ENCODE measurements around the gene RAC3.

RAC3 gene

DNA sequence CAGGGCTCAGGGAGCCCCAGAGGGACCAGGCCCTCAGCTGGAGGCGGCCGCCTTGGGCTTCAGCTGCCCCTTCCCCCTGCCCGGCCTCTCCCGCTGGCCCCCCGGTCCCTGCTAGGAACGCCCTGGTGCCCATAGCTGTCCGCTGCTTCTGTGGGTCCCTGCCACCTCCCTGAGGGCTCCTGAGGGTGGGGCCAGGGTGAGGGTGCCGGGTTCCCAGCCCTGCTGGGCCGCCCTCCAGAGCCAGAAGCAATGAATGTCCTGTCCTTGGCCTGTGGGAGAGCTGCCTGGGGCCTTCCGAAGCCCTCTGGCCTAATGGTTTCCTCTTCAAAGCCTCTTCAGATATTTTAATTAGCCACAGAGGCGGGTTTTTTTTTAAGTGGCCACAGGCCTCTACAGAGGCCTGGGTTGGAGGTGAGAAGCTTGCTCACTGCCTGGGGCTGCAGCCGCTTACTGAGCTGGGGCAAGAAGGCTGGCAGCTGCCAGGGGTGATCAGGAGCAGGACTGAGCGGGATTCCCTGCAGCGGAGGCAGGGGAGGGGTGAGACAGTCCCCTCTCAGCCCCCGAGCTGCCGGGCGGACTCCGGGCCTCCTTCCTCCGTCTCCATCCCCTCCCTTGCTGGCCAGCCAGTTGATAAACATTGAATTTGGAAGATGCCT is 18.7 kb upstream of the RAC3 start:
- DNase-seq (ENCODE audit: low read depth) = no peak

DNA sequence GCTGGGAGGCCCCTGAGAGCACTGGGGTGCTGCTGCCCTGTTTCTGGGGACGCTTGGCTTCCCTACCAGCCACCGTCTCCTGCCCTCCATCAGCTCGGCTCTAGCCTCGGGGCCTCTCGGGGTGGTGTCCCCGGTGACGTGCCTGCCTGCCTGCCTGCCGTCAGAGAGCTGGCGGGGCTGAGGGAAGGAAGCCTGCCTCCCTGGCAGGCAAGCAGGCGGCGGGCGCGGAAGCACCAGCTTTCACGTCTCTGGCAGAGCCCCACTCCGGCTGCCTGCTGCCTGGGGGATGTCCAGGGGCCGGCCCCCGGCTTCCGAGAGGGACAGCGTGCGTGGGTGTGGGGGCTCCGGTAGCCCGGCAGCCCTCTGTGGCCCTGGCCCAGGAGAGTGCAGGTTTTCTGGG is 18.1 kb upstream of the RAC3 start:
- no peak for DNase-seq (ENCODE audit: low read depth)

- DNase-seq (ENCODE audit: low read depth) = no peak
These were observed 17.6 kb upstream of the RAC3 start for GRCh38 chr17:82013772-82014321.

GRCh38 chr17:82014432-82014831 is 17.0 kb upstream of the RAC3 start:
- DNase-seq (ENCODE audit: low read depth) = no peak

GRCh38 chr17:82014971-82015310 is 16.5 kb upstream of the RAC3 start:
- DNase-seq (ENCODE audit: low read depth) = no peak

DNA sequence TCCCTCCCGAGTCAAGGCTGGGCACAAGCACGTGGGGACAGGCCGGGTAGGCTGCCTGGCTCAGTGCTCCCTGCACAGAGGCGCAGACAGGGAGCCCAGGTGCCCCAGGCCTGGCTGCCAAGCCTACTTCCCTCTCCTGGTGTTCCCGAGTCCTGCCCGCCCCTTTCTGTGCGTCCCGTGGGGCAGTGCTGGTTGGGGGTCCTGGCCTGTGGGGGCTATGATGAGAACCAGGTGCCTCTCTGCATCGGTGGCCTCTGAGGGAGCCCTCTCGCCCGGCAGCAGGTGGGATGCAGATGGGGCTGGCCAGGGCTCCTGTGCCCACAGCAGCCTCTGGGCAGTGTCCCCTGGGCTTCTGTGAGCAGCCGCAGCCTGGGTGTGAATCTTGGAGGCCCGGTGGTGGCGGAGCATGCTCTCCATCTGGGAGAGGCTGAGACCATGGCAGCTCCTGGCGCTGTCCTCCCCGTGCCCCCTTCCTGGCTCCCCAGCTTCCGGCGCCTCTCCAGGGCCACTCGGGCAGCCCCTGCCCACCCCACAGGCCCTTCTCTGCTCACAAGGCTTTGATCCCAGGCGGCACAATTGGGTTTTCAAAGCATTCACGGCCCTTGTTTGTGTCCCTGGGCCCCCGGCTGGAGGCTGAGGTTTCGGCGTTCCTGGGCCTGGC is 16.0 kb upstream of the RAC3 start:
- DNase-seq (ENCODE audit: low read depth) = no peak

- no peak for DNase-seq (ENCODE audit: low read depth)
These were observed 15.2 kb upstream of the RAC3 start for GRCh38 chr17:82016061-82016874.

DNA sequence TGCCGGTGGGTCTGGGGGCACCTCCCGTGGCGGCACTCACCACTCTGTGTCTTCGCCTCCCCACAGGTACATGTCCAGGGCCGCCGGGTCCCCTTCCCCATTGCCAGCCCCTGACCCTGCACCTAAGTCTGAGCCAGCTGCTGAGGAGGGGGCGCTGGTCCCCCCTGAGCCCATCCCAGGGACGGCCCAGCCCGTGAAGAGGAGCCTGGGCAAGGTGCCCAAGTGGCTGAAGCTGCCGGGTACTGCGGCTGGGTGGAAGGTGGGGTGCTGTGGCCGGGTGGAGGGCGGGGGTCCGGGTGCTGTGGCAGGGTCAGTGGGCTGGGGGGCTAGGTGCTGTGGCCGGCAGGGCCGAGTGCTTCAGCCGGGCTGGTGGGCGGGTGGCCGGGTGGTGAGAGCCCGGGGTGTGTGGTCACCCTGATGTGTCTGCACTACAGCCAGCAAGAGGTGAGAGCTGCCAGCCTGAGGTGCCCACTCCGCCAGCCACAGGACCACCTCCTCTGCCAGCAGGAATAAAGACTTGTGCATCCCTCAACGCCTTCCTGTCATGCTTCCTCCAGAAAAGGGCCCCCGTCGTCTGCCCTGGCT is 14.5 kb upstream of the RAC3 start:
- DNase-seq (ENCODE audit: low read depth) = no peak

- no peak for DNase-seq (ENCODE audit: low read depth)
These were observed 13.8 kb upstream of the RAC3 start for GRCh38 chr17:82017612-82018151.

GRCh38 chr17:82018152-82018988 is 13.1 kb upstream of the RAC3 start:
- DNase-seq (ENCODE audit: low read depth) = no peak

DNA sequence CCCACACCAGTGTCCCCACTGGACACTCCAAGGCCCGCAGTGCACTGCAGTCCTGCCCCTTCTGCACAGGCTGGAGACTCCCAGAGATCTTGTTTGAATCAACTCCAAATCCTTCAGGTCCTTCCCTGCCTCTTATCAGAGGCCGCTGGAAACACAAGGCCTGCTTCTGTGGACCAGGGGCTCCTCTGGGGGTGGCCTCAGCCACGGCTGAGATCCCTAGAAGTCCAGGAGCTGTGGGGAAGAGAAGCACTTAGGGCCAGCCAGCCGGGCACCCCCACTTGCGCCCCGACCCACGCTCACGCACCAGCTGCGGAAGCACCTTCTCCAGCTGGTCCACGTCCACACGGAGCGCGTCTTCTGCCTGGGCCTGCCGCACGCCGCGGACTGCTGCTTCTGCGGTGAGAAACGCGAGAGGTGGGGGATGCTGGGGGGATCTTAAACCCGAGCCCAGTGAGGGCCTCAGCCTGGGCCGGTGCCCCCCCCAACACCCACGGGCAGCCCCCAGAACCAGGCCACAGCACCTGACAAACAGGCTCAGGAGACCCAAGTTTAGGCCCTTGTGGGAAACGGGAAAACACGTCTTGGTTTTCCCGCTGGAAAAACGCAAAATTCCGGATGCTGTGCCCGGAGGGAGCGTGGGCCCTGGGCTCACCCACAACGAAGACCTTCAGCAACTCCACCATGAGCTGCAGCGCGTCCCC is 12.3 kb upstream of the RAC3 start:
- no peak for DNase-seq (ENCODE audit: low read depth)

DNA sequence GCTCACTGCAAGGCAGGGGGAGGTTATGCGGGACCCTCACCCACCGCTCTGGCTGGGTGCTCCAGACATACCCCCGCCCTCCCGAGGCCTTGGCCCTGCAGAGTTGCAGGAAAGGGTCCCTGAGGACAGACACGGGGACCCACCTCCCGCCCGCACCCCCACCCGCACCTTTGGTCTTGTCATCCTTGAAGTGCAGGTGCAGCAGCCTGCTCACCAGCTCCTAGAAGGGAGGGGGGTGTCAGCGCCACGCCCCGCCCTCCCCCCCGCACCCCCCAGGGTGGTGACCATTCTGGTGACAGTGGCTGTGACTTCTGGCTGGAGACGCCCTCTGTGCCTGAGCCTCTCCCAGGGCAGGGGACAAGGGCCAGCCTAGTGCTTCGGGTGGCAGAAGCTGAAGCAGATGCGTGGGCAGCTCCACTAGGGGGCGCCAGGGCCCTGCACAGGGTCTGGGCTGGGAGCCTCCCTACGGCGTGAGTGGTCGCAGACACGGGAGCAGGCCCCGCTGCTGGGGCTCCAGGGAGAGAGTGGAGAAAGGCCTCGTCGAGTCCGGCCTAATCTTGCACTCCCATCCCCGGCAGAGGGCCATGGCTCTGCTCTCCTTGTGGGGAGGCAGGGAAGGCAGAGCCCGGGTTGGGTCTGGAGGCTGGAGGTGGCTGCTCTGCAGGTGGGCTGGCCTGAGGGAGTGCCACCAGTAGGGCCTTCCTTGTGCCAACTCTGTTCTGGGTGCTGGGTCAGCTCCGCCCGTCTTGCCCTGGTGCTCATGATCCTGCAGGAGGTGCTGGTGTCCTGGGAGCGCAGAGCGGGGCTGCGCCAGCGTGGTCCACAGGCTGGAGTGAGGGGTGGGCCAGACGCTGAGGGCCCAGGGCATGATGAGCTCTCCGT is 11.5 kb upstream of the RAC3 start:
- no peak for DNase-seq (ENCODE audit: low read depth)

GRCh38 chr17:82020572-82021106 is 10.8 kb upstream of the RAC3 start:
- DNase-seq (ENCODE audit: low read depth) = no peak

DNA sequence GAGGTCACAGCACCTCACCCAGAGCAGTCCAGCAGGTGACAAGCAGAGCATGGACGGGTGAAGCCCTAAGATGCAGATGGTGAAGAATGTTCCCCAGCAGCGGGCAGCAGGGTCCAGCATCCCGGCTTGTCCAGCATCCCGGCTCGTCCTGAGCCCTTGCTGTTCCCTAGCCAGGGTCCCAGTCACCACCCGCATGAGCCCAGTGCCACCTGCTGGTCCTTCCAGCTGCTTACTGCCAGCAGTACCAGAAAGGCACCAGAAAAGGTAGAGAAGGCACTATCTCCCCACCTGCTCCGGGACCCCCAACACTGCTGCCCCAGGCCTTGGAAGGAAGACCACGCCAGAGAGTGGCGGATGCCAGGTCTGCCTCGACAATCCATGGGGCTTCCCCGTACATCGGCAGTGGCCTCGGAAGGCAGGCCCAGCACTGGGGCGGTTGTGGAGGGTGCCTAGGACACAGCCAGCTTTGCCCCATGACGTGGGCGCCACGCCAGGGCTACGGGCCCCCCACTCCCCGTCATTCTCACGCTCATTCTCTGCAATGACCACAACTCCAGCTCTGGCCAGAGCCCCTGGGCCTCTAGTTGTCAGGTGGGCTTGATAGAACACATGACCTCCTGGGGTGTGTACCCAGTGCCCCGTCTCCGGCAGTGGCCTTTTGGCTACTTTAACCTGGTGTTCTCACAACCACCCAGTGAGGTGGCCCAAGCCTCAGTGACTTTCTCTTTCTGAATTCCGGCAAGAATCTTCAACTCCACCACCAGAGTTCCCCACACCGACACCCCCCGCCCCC is 10.2 kb upstream of the RAC3 start:
- peak; percentile 52 for DNase-seq (ENCODE audit: low read depth)

DNA sequence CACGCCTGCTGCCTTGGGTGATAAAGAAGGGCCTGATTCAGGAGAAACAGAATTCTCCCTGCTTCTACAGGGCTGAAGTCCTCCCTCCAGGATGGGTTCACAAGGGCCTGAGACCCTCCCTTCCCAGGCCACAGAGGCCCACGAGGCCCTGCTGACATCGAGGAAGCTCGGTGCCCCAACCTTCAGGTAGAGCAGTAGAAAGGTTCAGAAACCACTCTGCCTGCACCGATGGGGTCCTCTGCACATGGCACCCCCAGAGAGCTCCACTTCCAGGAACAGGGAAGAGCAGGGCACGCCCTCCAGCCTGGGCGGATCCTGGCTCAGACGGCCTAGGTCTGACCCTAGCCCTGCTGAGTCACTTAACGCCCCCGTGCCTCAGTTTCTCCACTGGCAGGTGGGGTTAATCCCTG is 9.6 kb upstream of the RAC3 start:
- no peak for DNase-seq (ENCODE audit: low read depth)

- no peak for DNase-seq (ENCODE audit: low read depth)
These were observed 9.0 kb upstream of the RAC3 start, which contains the start of gene CENPX for GRCh38 chr17:82022310-82022980. TSS of gene CENPX (minus strand) at chr17:82022878. CDS start at chr17:82022861, 17 bp downstream.

DNA sequence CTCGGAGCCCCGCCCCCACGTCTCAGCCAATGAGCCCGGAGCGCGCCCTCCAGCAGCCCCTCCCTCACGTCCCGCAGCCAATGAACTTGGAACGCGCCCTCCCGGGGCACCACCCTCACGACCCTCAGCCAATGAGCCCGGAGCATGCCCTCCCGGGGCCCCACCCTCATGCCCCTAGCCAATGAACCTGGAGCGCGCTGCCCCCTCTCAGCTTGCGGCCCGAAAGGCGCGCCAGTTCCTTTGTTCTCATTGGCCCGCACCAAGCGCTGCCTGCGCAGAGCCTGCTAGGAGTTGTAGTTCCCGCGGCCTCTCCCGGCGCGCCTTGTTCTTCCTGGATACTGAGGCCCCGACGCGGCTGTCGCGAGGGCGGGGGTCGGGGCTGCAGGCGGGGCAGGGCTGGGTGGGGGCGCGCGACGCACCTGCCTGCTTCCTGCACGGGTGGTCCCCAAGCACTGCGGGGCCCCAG is 8.5 kb upstream of the RAC3 start, which contains the start of gene LRRC45:
LRRC45 (plus strand) TSS at position 325 of the 466 bp plus-strand sequence. CDS start 339 bp downstream, outside the sequence.
- DNase-seq (ENCODE audit: low read depth) = peak; percentile 99
